Measurements from ENCODE around the gene SCGB1D4.

DNA sequence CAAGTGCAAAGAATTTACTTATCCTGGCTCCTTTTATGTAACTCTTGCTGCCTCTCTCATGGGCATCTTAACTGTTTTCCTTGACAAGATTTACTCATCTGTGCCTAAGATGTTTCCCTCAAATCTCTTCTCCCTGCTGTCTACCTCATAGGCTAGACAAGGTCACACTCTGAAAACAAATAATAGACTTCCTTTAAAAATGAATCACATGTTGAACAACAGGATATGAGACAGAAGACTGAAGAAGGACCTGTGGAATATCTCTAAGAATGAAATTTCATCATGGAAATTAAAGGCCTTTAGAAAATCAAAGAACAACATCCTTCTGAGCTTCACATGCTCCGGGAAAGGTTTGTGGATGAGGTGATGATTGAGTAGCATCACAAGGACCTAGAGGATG, 34.9 kb downstream of the SCGB1D4 start:
- no peak for TF ChIP-seq POLR2A (IDR thresholded peaks at IDR 0.05)
- TF ChIP-seq, protein P1, sequence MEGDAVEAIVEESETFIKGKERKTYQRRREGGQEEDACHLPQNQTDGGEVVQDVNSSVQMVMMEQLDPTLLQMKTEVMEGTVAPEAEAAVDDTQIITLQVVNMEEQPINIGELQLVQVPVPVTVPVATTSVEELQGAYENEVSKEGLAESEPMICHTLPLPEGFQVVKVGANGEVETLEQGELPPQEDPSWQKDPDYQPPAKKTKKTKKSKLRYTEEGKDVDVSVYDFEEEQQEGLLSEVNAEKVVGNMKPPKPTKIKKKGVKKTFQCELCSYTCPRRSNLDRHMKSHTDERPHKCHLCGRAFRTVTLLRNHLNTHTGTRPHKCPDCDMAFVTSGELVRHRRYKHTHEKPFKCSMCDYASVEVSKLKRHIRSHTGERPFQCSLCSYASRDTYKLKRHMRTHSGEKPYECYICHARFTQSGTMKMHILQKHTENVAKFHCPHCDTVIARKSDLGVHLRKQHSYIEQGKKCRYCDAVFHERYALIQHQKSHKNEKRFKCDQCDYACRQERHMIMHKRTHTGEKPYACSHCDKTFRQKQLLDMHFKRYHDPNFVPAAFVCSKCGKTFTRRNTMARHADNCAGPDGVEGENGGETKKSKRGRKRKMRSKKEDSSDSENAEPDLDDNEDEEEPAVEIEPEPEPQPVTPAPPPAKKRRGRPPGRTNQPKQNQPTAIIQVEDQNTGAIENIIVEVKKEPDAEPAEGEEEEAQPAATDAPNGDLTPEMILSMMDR (IDR thresholded peaks at IDR 0.05) = no peak

Measured in body of pancreas (tissue), 4 donors.